Measurements from ENCODE around the gene CCNJ.
A peak's percentile ranks its signal among the peaks of the same experiment; 100 is the strongest.

The CCNJ gene

GRCh38 chr10:96056787-96057186 is 13.4 kb downstream of the CCNJ start:
- DNase-seq (ENCODE audit: low read depth in 2 of 2), result no peak

GRCh38 chr10:96061232-96061631 is 17.8 kb downstream of the CCNJ start:
- no peak for DNase-seq (ENCODE audit: low read depth in 2 of 2)

DNA sequence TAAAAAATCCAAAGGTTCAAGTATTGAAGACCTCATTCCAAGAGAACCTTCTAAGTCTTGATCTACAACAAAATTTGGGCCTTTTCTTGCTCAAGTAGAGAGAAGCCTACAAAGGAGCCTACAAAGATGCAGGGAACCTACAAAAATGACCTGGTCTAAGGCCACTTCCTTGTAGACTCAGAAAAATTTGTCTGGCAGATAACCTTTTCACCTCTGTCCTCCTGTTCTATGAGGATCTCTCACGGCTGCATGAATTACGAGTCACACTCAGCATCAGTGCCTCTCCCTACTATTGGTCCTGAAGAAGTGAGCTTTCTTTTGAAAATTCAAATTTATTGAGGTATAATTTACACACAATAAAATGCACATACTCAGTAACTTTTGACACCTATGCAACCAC is 29.3 kb downstream of the CCNJ start:
- DNase-seq (ENCODE audit: low read depth in 2 of 2), result no peak

- no peak for DNase-seq (ENCODE audit: low read depth in 2 of 2)
Measured at GRCh38 chr10:96073722-96074121, 30.3 kb downstream of the CCNJ start.

DNA sequence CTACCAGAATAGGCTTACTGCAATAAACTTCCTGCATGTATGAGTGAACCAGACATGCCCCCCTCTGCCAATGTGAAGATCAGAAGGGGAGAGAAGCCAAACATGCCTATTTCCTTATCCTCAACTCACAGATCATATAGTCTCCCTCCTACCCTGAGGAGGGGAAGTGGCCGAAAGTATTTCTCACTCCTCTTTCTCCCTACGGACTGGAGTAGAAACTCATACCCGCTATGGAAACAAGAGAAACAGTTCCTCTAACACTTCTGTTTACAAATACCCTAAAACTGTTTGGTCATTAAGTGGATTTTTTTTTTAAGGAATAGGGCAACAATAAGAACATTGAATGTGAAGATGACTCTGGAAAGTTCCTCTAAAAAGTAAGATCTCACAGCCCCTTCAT is 31.4 kb downstream of the CCNJ start:
- DNase-seq (ENCODE audit: low read depth in 2 of 2), result no peak

GRCh38 chr10:96075977-96076376 is 32.6 kb downstream of the CCNJ start:
- DNase-seq (ENCODE audit: low read depth in 2 of 2), result no peak

GRCh38 chr10:96077156-96077555 is 33.8 kb downstream of the CCNJ start:
- no peak for DNase-seq (ENCODE audit: low read depth in 2 of 2)

GRCh38 chr10:96082153-96082552 is 38.8 kb downstream of the CCNJ start:
- DNase-seq (ENCODE audit: low read depth in 2 of 2), result no peak

DNA sequence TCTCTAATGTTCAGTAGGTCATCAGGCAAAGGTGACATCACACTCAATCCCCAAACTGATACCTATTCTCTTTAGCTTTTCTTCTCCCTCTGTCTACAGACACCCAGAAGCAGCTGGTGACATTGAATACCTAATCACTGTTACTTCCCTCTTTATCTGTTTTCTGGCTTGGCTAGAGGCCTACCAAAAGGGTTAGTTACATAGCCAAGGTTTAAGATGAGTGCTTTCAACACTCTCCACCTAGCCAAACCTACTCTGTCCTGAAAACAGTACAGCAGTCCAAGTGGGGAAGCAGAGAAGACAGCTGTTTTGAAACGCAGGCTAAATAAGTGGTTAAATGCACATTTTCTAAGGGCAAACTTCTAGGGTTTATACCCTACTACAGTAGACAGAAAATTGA is 39.4 kb downstream of the CCNJ start:
- no peak for DNase-seq (ENCODE audit: low read depth in 2 of 2)

- no peak for DNase-seq (ENCODE audit: low read depth in 2 of 2)
Measured at GRCh38 chr10:96089116-96089515, 45.7 kb downstream of the CCNJ start.

- peak; percentile 86 to 87 for DNase-seq (ENCODE audit: low read depth in 2 of 2)
Measured at GRCh38 chr10:96089670-96090462, 46.5 kb downstream of the CCNJ start.

- peak in 1 of 2 experiments; percentile 1 for DNase-seq (ENCODE audit: low read depth in 2 of 2)
Measured at GRCh38 chr10:96090463-96090800, 47.0 kb downstream of the CCNJ start.

GRCh38 chr10:96092999-96093767 is 49.8 kb downstream of the CCNJ start:
- no peak for DNase-seq (ENCODE audit: low read depth in 2 of 2)

GRCh38 chr10:96093948-96094347 is 50.6 kb downstream of the CCNJ start:
- DNase-seq (ENCODE audit: low read depth in 2 of 2), result no peak

DNA sequence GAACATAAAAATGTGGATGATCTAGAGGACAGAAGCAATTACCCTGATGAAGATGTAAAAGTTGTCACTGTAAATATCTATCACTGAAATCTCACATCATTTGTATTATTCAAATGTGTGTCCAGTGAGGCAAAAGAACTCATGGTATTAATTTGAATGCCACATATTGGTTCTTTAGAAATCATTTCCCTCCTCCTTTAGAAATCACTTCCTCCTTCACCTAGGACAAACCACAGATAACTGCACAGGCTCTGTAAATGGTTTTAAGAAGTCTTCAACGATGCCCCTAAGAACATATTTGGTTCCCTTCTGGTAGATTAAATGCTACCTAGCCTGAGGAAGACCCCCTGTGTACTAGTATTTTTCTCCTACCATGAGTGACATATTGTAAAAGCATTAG is 53.6 kb downstream of the CCNJ start:
- no peak for DNase-seq (ENCODE audit: low read depth in 2 of 2)

DNA sequence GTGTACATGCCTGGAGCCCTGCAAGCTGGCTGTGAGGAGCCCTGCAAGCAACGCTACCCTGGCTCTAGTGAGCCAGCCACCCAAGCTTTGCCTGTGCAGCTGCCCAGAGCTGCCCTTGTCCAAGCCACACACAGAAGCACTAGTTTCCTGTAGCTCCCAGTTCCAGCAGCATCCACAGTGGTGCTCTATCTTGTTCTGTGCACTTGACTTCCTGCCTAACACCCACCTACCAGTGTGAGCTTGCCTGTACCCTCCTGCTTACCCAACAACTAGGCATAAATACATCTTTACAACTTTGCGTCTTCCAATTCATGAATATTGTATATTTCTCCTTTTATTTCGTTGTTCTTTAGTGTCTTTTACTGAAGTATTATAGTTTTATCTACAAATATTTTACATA is 54.5 kb downstream of the CCNJ start:
- no peak for DNase-seq (ENCODE audit: low read depth in 2 of 2)

- no peak for DNase-seq (ENCODE audit: low read depth in 2 of 2)
Measured at GRCh38 chr10:96107623-96108038, 64.2 kb downstream of the CCNJ start.
